Heart left ventricle (tissue), 16 donors: ENCODE measurements around the gene PYGM. TPM values are rescaled to one million over a fixed set of nuclear protein-coding genes. Genes with fewer than 3 reads are reported as not detected.
A peak's percentile ranks its signal among the peaks of the same experiment; 100 is the strongest.

ENCODE experiments used
- ATAC-seq, 4 donors: fragments of 200-7000 bp; cut with Tn5 transposase; one replicate each; pipeline ENCODE4 v1.9.1; 2020 to 2022; ENCODE audit warnings: moderate library complexity in 4 of 4, mild to moderate bottlenecking in 3 of 4, moderate number of reproducible peaks in 1 of 4
- DNase-seq, 5 donors: peaks; one replicate each; pipeline ENCODE4 v3.0.0-alpha.2; 2020
- H3K27ac ChIP-seq, 12 donors: fragments of 200-600 bp; sonication (generic) in 4 of 12; one replicate each; pipeline versions ENCODE4 v1.5.0 to v1.8.0; 2016 to 2022; ENCODE audit warnings: mild to moderate bottlenecking in 2 of 12
- H3K27me3 ChIP-seq, 9 donors: fragments of 200-600 bp; sonication (generic) in 2 of 9; one replicate each; pipeline versions ENCODE4 v1.5.1 to v1.8.0; 2016 to 2022; ENCODE audit warnings: mild to moderate bottlenecking in 3 of 9
- H3K36me3 ChIP-seq, 9 donors: fragments of 200-600 bp; sonication (generic) in 2 of 9; one replicate each; pipeline versions ENCODE4 v1.5.0 to v1.8.0; 2018 to 2022; ENCODE audit warnings: mild to moderate bottlenecking in 2 of 9
- H3K4me1 ChIP-seq, 12 donors: fragments of 200-600 bp; sonication (generic) in 4 of 12; one replicate each; pipeline versions ENCODE4 v1.5.0 to v1.8.0; 2016 to 2022; ENCODE audit warnings: mild to moderate bottlenecking in 3 of 12
- H3K4me3 ChIP-seq, 12 donors: fragments of 200-600 bp; sonication (generic) in 4 of 12; one replicate each; pipeline versions ENCODE4 v1.5.0 to v1.8.0; 2017 to 2022; ENCODE audit warnings: mild to moderate bottlenecking in 9 of 12, moderate library complexity in 4 of 12
- H3K9me3 ChIP-seq, 12 donors: fragments of 200-600 bp; sonication (generic) in 4 of 12; one replicate each; pipeline versions ENCODE4 v1.5.0 to v1.8.0; 2016 to 2022; ENCODE audit warnings: mild to moderate bottlenecking in 1 of 12
- POLR2A ChIP-seq, 2 donors: fragments of 450-650 bp; IDR thresholded peaks; one replicate each; pipeline ENCODE4 v1.6.1; 2017; ENCODE audit warnings: antibody characterized with exemption in 2 of 2, mild to moderate bottlenecking in 2 of 2, moderate library complexity in 2 of 2
- WGBS, 4 donors: extraction: QIAGEN DNeasy Blood & Tissue Kit in 2 of 4; methylation state at CpG; one replicate each; pipeline versions ENCODE4 v1.1.5 to v1.1.7; 2013 to 2018; 5-methylcytosine and 5-hydroxymethylcytosine counted together
- intact Hi-C, 10 donors: fragments of 100-400 bp; cut with DNase I; formaldehyde crosslinking; loops; one replicate each; pipeline versions ENCODE4 v1.11.1 to v1.14.2; 2022
- polyA plus RNA-seq, 2 donors: library from polyadenylated mRNA; stranded (reverse); fragments of 200-250 nt; gene quantifications; one replicate each; pipeline ENCODE4 v1.2.3, GENCODE V29; 2013
- total RNA-seq, 9 donors: library from RNA; depleted of rRNA in 2 of 9; stranded (reverse); fragments of >200 nt in 2 of 9; fragmentation: NEBNext Ultra II Directional in 3 of 9; extraction: Animal tissue kit (Norgen Biotek cat#: 25700) in 3 of 9; gene quantifications; one replicate each; pipeline versions ENCODE4 v1.1.0 to v1.2.4, GENCODE V29; 2016 to 2023
- TF ChIP-seq, protein P1 (sequence below), 12 donors: fragments of 200-600 bp; sonication (generic) in 4 of 12; IDR thresholded peaks; one replicate each; pipeline versions ENCODE4 v1.5.0 to v1.8.0; 2018 to 2022; ENCODE audit warnings: antibody characterized with exemption in 12 of 12, mild to moderate bottlenecking in 5 of 12
- donor health status: ischemic (EF 13 %, LVEDD 7.1; RV severe dilation, severe dysfunction).
- donor health status: healthy with polysubstance abuse.
- donor health status: DM: no; HTN: yes; CAD: no.
- donor health status: DM: no; HTN: no; CAD: no.
- donor health status: ischemic (EF 25% LVEDD 6.9; RV normal size, moderate dysfunction).
- donor health status: ischemic (EF 25% LVEDD 5.7; RV mildly dilated, moderate dysfunction).
- donor health status: healthy.
- donor health status: DM: yes; HTN: yes; CAD: no.
- donor health status: ischemic (EF 35%, LVEDD 5.7; RV mildly dilated, moderate dysfunction).
- donor health status: nonischemic (EF 11% LVEDD 7.7; RV severe dilation, severe dysfunction).
- donor health status: DM: yes; HTN: yes; CAD: no.
- donor health status: PGD.
- donor health status: ischemic (EF 29% LVEDD 5.4; RV normal size, mild dysfunction).
- donor health status: nonischemic (EF 23%, LVEDD 6.1; RV moderate dilation, normal function).

Gene PYGM
- total and polyA plus RNA-seq, 11 donors, result 10.3 to 167 (median 80.2) TPM

DNA sequence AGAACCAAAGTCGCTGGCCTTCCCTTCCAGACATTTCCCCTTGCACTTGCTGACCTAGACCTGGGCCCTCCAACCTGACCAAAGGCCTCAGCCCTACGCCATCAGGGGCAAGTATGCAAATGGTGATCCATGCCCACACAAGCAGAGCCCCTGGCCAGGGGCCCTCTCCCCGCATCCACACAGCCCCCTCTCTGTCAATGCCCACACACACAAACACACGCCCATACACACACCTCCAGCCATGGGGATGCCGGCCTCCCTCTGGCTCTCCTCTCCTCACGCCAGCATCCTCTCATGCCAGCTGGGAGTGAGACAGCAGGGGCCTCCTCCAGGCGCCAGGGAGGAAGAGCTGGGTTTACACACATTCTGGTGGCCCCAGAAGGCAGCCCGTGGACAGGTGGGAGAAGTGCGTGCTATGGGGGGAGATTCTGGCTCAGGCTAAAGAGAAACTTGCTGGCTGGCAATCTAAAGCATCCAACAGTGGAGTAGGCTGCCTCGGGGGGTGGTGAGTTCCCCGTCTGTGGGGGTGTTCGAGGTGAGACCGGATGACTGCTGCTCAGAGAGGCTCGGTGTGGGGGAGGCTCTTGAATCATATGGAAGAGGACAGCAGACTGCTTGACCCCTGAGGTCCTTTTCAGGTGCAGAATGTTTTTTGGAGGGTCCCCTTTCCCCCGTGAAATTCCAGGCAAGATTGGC lies 41.5 kb downstream of the PYGM start:
- Histone ChIP-seq H3K27me3 (peaks cover 19 to 90% (median 68%) of the 10 kb centered on the region in 9 donors), H3K36me3 (no peaks in the 10 kb centered on the region), H3K4me1 (peaks cover 0 to 8% (median under 1%) of the 10 kb centered on the region in 12 donors), H3K9me3 (no peaks in the 10 kb centered on the region), H3K27ac (no peak overlapping the region), H3K4me3 (no peak overlapping the region)
- intact Hi-C loops, result no loop called here
- 75 to 83% (median 80%) methylated on average over 14 to 15 of the region's 15 CpGs for WGBS, 4 donors
- DNase-seq (peak in 1 of 5 donors; percentile 31), ATAC-seq (no peak)
- no peak for TF ChIP-seq POLR2A (IDR thresholded peaks at IDR 0.05)
- TF ChIP-seq, protein P1, sequence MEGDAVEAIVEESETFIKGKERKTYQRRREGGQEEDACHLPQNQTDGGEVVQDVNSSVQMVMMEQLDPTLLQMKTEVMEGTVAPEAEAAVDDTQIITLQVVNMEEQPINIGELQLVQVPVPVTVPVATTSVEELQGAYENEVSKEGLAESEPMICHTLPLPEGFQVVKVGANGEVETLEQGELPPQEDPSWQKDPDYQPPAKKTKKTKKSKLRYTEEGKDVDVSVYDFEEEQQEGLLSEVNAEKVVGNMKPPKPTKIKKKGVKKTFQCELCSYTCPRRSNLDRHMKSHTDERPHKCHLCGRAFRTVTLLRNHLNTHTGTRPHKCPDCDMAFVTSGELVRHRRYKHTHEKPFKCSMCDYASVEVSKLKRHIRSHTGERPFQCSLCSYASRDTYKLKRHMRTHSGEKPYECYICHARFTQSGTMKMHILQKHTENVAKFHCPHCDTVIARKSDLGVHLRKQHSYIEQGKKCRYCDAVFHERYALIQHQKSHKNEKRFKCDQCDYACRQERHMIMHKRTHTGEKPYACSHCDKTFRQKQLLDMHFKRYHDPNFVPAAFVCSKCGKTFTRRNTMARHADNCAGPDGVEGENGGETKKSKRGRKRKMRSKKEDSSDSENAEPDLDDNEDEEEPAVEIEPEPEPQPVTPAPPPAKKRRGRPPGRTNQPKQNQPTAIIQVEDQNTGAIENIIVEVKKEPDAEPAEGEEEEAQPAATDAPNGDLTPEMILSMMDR (IDR thresholded peaks at IDR 0.05), result no peak

DNA sequence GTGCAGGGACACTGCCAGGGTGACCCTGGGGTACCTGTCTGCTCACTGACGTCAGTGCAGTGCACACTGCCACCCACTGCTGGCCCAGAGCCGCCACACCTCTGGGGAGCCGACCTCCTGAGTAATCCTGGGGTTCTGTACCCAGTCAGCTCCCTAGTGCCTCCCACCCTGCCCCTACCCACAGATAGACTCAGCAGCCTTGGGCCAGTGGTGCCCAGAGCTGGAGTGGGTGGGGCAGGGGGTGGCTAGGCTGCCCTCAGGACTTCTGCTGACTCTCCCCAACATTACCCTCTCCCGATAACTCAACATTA lies 42.6 kb downstream of the PYGM start:
- intact Hi-C loops, result no loop called here
- H3K27me3 ChIP-seq, result peaks cover 29 to 96% (median 72%) of the 10 kb centered on the region in 9 donors
- WGBS, 4 donors, result 63 to 69% (median 64%) methylated on average over 3 to 4 of the region's 4 CpGs
- DNase-seq (peak in 1 of 5 donors; percentile 39), ATAC-seq (no peak)
- H3K4me1 ChIP-seq, result peaks cover 0 to 17% (median 0%) of the 10 kb centered on the region in 12 donors
- no peaks in the 10 kb centered on the region for H3K9me3 ChIP-seq
- H3K36me3 ChIP-seq, result no peaks in the 10 kb centered on the region
- H3K4me3 ChIP-seq, result no peak overlapping the region
- TF ChIP-seq POLR2A (IDR thresholded peaks at IDR 0.05), result no peak
- no peak overlapping the region for H3K27ac ChIP-seq

DNA sequence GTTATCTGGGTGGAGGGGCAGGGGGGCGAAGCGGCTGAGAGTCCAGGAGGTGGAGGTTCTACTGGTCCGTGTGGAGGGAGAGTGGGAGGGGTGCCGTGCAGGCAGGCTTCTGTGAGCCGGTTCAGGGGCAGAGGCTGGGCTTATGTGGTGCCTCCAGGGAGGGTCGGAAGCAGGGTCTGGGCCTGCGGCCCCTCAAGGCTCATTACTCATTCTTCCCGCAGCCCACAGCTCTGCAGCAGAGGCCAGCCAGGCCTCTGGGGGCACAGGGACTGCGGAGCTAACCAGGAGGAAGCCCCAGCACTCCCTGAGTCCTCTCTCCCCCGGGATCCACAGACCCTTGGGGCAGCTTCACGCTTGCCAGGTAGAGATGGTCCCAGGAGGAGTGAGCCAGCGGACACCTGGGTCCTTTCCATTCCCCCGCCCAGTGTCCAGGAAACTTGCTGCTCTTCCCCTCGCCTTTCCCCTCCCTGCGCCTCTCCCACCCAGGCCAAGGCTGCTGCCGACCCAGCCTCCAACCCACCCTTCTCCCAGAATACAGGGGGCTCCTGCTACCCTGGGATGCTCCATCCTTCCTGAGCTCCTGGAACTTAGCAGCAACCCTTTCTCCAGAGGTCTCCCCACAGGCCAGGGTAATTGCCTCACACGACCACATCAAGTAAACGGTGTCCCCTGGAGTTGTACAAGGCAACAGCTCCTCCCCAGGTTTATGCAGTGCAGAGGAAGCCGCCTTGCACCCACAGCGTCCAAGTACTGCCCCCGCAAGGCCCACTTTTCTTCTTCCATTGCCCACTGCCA lies 43.1 kb downstream of the PYGM start:
- intact Hi-C loops, result no loop called here
- no peak for TF ChIP-seq POLR2A (IDR thresholded peaks at IDR 0.05)
- TF ChIP-seq, protein P1 (IDR thresholded peaks at IDR 0.05), result no peak
- ATAC-seq (no peak), DNase-seq (peak in 1 of 5 donors; percentile 17)
- Histone ChIP-seq H3K9me3 (no peaks in the 10 kb centered on the region), H3K4me3 (no peak overlapping the region), H3K36me3 (no peaks in the 10 kb centered on the region), H3K27ac (no peak overlapping the region), H3K4me1 (peaks cover 0 to 17% (median 0%) of the 10 kb centered on the region in 12 donors), H3K27me3 (peaks cover 34 to 96% (median 72%) of the 10 kb centered on the region in 9 donors)
- 38 to 42% (median 40%) methylated on average over 20 to 21 of the region's 21 CpGs for WGBS, 4 donors

DNA sequence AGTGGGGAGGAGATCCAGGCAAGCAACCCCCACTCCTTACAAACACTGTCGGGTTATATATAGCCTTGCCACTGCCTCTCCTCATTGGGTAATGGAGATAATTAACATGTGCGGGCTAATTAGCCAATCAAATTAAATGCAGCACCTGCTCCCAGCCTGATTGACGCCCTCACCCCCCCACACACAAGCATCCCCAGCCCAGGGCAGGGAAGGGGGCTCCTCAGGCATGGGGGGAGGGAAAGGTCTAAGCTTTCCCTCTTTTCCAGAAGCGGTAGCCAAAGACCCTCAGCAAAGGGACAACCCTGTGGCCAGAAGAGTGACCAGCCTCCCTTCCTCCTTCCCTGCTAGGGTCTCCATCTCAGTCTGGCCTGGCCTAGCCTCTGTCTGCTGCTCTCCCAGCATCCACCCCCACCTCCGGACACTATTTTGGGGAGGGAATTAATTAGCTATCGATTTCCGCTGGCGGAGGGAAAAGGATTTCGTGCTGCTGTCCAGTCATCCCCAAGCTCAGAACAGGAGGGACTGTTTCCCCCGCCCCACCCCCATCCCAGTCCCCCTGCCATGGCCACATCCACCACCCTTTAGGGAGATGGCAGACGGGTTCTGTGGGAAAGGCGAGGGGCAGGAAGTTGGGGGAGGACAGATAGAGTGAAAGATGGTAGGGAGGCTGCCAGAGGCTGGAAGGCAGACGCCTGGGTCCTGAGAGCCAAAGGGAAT lies 43.9 kb downstream of the PYGM start:
- 44 to 53% (median 48%) methylated on average over 13 of the region's 13 CpGs for WGBS, 4 donors
- peaks cover 0 to 22% (median 0%) of the 10 kb centered on the region in 12 donors for H3K4me1 ChIP-seq
- H3K27ac ChIP-seq, result no peak overlapping the region
- no peaks in the 10 kb centered on the region for H3K36me3 ChIP-seq
- peaks cover 41 to 96% (median 79%) of the 10 kb centered on the region in 9 donors for H3K27me3 ChIP-seq
- DNase-seq (peak in 1 of 5 donors; percentile 46), ATAC-seq (no peak)
- intact Hi-C loops, result no loop called here
- H3K4me3 ChIP-seq, result no peak overlapping the region
- no peaks in the 10 kb centered on the region for H3K9me3 ChIP-seq
- no peak for TF ChIP-seq POLR2A (IDR thresholded peaks at IDR 0.05)
- TF ChIP-seq, protein P1 (IDR thresholded peaks at IDR 0.05), result no peak
